HG03060 (cell line): ENCODE measurements around the gene HOXB4.
A peak's percentile ranks its signal among the peaks of the same experiment; 100 is the strongest.

Experiments used
- ATAC-seq: cut with Tn5 transposase; IDR thresholded peaks from one replicate; pipeline ENCODE4 v1.9.1; 2021; ENCODE audit warnings: low read depth, moderate number of reproducible peaks; ENCODE audit not compliant: unreplicated experiment

HOXB4 gene

DNA sequence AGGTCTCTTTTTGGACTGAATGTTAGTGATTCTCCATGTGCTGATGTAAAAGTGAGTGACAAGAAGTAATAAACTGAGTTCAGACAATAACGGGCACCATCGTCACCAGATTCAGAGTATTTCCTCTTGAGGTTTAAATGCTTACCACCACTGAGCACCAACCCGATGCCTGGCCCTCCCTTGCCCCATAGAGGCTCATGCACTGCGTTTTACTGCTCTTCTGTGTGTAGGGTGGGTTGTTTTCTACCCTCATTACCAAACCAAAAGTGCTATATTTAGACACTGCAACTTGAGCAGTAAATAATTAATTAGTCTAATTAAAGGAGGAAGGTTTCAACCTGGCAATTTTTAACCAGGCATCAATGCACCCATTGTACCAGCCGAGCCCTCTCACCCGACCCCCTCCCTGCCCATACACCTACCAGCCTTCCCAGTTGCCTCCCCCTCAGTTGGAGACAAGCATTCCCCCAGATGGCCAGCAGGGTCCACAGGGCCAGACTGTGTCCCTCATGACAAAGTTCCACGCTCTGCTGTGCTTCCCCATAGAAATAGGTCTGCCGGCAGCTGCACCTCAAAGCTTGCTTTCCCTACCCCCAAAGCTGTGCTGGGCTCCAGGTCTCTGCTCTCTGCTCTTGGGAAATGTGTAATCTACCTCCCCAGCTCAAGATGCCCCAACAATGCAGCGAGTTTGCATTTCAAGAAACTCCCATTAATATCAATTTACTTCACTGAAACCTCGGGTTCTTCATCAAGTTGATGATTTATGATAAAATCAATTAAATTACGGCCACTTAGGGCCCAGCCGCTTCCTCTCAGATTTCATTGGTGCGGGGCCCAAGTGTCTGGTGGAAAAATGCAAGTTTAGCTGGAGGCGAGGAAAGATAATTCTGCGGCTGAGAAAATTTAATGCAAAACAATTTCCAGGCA, 16.0 kb downstream of the HOXB4 start:
- peak; percentile 60 for ATAC-seq

DNA sequence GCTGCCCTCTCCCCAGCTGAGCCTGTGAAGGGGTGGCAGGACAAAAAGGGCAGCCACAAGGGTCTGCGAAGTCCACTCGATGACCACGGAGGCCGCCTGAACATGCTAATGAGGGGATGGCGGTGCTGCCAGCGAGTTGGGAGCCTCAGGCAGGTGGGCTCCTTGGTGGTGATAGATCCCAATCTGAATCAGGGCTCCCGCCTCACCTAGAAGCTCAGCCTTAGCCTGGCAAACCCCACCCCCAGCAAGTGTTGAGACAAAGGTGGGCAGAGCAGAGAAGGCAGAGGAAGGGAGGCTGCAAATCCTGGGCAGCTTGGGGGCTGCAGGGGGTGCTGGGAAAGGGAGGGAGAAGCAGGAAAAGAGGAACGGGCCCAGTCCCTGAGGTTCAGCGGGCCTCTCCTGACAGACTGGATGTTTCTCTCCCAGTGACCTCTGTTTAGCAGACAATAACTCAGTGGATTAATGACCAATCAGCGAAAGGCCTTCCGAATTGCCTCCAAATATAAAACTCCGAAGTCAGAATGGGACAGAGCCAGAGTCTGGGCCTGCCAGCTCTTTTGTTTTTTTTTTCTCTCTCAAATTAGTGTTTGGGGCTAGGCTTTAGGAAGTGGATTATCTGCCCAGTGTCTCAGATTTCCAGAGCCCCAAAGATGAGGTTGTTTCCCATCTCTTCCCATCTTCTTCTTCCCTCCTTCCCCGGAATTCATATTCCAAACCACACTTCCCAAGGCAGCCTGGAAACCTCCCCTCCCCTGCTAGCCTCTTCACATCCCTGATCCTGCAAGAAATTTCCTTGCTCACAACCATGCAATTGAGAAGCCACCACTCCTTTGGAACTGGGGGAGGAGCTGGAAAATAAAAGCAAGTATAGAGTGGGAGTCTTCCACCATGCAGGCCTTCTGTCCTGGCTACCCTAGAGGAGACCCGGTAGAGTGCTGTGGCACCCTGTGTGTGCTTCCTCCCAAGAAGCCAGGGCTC, 18.0 kb downstream of the HOXB4 start:
- ATAC-seq = no peak

DNA sequence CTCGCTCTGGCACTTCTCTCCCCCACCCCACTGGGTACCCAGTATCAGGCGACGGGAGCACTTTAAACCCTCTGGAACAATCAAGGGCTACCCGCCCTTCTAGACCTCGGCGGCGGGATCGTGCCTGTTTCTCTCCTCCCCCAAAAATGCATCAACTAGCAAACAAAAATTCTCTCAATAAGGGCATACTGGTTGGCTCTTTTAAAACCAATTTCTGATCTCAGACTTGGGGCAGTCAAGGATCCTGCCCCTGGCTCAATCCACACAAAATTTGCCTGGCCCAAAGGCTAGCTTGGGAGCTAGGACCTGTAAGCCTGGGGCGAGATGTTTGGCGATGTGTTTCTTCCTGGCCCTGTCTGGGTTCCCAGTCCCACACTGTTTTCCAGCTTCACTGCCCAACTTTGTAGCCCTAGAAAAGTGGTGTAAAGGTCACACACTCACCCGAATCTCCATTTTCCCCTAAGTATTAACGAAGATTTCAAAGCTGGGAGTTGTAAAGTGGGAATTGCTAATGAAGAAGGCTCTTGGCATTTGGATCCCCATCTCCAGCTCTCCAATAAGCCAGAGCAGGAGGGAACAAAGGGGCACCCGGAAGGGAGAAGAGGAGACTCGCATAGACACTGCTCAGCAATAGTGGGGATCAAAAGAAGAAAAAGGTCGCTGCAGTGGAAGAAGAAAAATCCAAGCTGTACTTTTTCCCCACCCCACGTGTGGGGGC, 18.9 kb downstream of the HOXB4 start:
- no peak for ATAC-seq

DNA sequence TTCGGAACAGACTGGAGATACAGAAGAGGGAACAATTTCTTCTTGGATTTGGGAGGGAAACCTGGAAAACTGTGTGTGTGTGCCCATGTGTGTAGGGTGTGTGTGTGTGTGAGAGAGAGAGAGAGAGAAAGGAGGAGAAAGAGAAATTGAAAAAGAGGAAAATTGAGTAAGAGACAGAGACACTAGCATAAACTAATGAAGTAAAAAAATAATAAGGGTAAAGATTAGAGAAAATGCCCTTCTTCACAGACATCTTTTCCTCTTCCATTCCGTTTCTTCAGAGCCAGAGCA, 19.4 kb downstream of the HOXB4 start:
- no peak for ATAC-seq

DNA sequence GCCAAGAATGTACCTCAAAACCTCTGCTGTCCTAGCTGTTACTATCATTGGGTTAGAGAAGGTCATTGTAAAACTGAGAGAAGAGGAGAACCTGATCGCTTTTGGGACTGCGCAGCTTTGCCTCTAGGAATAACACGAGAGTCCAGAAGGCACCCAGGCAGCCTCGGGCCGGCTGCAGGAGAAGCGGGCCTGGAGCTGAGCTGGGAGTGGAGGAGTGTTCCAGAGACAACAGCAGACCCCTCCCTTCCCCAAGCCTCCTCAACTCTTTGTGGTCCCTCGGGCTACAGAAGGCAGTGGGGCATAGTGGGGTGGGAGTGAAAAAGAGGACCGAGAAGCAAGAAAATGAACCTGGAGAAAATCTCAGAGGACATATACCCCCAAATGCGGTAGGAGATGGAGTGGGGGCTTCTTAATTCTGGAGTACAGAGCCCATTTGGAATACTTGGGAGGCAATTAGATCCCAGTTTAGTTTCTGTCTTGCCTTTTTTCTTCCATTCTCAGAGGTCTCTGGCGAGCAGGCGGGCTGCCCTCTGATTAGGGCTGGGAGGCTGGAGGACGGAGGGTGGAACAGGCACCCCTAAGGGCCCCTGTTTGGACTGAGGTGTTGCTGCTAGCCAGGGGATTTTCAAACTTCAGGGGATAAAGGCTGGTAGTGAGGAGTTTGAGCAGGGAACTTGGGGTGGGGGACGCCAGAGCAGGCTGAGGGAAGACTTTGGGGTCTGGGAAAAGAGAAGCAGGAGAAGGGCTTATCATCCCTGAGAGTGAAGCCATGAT, 19.9 kb downstream of the HOXB4 start:
- no peak for ATAC-seq

DNA sequence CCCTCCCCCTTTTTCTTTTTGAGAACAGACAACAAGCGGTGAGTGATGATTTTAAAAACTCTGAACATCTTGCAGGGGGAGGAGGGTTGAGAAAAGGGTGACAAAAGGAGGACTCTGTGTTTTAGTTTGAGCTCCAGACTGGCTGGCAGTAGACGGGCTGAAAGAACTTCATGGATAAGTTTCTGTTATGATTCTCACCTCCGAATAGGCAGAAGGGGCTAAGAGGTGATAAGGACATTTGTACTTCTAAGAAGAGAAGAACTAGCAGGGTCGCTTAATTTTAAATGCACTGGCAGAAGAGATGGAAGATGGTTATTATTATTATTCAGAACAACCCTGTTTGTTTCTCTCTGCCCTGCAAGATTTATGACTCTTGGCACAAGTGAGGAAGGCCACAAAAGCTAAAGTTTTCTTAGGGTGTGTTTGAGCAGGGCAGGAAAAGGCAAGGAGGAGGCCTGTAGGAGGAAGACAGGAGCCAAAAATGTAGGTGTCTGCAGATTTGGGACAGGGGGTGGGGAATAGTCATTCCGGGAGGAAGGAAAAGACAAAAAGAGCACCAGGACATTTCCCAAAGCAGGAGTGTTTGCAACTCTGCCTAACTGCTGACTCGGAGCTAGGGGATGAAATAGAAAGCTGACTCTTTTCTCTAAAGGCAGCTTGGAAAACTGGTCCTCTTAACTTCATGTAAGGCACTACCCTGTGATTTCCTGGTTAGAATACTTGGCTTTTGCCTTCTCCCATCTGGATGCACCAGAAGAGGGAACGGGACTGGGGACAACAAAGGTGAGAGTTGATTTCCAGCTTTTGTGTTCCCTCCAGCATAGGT, 21.4 kb downstream of the HOXB4 start:
- no peak for ATAC-seq

DNA sequence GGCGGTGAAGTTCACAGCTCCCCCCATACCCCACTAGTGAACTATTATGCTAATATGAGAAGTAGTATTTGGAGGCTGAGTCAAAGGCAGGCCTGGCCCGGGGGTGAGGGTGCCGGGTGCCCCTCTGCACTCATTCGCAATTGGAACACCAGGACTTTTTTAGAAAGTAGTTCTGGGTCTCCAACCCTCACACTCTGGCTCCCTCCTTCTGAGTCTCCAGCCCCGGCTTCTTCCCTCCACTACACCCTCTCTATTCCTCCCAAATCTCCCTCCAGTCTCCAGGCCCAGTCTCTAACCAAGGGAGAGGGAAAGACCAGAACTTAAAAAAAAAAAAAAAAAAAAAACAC, 21.9 kb downstream of the HOXB4 start:
- no peak for ATAC-seq

DNA sequence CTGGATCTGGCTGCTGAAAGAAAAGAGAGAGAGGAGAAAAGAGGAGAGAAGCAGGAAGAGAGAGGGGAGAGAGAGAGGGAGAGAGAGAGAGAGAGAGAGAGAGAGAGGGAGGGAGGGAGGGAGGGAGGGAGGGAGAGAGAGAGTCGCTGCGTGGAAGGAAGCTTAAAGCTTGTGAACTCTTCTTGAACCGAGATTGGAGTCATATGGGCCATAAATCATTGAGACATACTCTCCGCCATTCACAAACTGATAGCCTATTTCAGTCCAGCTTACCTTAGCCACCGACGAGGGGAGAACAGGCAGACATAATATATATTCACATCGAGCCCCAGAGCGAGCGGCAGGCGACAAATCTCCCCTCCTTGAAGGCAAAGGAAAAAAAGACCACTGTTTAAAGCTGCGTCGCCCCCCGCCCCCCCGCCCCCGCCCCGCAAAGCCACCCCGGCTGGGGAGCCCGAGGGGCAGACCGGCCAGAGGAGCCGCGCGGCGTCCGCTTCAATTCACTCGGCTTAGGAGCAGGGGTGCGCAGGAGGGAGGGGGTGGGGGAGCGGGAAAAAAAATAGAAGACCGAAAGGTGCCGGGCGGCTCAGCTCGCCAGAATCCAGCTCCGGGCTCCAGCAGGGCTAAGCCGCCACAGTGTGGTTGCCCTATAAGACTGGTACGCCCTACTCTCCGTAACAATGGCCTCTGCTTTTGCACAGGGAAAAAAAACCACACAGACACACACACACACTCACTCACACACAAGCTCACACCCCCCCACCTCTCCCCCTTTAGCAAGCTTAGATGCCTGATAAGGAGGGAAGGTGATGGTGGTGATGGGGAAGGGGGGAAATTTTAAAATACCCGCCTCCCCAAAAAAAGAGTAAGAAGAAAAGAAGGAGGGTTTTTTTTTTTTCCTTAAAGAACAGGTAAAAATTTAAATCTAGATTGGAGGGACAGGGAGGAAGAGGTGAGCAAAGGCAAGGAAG, 22.6 kb downstream of the HOXB4 start:
- ATAC-seq = no peak

DNA sequence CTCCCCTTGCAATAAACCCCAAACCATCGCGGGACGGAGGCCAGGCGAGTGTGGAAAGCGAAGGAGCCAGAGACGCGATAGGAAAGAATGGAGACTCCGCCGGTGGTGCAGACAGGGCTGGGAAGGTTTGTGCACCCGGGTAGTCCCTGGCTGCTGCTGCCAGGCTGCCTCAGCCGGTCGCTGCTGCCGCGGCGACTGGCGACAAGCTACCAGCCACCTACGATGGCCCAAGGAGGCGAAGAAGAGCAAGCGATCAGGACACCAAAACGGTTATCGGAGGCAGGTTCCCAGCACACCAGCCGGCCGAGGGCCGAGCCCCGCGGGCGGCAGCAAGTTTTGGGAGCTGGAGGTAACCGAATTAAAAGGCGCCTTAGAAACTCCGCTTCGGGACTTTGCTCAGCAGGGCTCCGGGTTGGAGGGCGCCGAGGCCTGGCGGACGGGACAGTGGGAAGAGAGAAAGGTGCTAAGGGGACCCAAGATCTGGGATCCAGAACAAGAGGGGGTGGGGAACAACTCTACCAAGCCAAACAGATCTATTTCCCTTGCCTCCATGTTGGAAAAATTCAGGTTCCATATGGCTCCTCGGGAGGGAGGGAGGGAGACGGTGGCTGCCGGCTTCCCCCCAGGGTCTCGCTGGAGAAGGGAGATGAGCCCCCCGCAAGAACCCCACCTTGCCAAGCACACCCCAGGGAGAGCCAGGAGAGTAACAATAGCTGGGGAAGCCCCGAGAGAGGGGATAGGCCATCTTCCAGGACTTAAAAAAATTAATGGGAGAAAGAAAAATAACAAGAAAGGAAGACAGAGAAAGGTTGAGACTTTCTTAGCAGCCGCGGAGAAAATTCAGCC, 23.5 kb downstream of the HOXB4 start:
- ATAC-seq = no peak

DNA sequence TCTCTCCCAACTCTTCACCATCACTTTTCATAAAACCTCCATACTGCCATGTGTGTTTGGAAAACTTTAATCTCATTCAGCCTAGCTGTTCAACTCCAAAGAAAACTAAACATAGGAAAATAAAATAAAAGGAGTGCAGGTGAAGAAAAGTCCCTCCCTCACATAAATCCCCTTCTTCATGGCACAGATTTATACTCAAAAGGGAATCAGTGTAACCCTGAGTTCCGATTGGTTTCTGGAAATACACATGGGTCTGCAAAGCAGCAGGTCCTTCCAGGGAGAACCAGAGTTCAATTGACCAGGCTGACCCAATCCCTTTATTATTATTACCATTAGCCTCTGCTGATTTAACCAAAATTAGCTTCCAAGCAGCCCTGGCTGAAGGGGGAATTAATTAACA, 24.3 kb downstream of the HOXB4 start:
- no peak for ATAC-seq

DNA sequence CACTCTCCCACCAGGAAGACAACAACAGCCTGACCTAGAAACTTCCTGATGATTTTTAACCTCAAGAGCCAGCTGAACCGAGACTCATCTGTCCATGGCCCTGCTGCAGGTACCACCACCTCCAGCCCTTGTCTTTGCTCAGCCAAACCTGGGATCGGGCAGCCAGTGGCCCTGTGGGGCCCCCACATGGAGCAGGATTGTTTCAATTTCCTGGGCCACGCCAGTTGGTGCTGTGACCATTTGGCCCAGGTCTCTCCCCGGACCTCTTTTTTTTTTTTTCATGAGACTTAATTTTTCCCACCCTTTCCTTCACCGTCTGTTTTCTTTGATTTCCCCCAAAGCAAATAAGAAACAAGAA, 25.0 kb downstream of the HOXB4 start:
- no peak for ATAC-seq

DNA sequence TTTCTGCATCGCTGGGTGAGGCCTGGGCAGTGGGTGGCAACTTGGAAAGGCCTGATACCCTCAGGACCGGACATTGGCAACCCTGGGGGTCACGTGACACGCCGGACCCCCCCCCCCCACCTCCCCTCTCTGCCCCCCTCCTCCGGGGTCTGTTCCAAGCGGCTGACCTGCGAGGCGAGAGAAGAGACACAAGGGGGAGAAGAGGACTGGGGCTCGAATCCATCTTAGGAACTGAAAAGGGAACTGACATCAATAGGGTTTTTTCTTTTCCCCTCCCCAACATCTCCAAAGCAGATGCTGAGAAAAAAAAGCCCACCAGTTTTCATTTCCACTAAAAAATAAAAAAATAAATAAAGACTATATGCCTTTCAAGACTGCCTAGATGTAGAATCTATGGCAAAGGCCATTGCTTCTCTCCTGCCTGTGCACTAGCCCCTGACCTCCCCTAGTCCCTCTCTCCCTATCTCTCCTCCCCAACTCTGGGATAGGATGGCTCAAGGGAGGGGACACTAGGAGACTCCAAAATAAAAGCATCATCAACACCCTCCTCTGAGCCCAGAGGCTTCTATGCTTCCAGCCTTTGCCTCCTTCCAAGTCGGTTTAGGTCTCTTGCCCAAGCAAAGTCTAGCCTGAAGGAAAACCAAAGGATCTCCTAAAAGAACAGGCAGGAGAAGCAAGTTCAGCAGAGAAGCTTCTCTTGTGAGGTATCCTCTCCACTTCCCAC, 25.5 kb downstream of the HOXB4 start:
- no peak for ATAC-seq

DNA sequence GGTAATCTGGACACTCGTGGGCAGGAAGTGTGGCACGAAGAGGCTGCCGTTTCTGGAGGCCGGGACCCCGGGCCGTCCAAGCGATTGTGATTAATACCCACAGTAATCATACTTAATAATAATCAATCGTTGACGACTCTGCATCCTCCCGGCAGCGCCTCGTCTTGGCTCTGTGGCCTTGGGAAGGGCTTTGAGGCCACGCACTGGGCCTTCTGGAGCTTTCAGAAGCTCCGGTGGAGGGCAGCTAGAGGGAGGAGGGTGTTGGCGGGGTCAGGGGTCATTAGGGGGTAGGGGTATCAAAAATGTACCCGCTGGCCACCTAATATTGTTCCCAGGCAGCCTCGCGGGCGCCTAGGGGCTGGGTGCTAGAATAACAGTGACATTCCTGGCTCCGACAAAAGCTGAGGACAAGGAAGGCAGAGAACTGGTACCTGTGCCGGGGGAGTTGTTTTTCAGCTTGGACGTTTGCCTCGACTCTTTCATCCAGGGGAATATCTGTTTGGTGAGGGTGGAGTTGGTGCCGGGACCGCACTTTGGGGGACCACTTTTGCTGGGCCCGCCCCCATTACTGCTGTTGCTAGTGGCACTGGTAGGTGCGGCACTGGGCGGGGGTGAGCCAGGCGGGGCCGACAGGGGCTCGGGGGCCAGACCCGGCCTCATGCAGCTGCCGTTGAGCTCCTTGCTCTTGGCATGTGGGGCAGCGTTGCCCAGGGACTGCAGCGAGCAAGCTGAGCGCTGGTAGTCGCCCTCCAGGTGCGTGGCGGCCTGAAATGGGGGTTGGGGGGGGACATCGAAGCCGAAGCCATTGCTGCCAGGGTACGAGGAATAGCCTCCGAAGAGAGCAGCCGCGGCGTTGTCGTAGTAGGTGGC, 26.3 kb downstream of the HOXB4 start:
- no peak for ATAC-seq

DNA sequence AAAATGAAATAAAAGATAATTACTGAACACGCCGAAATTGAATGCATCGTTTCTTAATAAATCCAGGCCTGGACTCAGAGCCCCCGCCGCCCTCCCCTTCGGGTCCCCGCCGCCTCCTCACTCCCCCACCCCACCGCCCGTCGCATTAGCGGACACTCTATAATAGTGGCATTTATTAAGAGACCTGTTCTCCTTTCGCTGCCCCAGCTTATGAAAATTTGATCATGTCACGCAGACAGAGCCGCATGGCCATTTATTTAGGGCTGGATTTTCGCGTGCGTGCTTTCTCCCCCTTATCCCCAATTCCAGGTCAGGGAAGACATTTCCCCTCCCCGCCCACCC, 27.0 kb downstream of the HOXB4 start:
- ATAC-seq = no peak

DNA sequence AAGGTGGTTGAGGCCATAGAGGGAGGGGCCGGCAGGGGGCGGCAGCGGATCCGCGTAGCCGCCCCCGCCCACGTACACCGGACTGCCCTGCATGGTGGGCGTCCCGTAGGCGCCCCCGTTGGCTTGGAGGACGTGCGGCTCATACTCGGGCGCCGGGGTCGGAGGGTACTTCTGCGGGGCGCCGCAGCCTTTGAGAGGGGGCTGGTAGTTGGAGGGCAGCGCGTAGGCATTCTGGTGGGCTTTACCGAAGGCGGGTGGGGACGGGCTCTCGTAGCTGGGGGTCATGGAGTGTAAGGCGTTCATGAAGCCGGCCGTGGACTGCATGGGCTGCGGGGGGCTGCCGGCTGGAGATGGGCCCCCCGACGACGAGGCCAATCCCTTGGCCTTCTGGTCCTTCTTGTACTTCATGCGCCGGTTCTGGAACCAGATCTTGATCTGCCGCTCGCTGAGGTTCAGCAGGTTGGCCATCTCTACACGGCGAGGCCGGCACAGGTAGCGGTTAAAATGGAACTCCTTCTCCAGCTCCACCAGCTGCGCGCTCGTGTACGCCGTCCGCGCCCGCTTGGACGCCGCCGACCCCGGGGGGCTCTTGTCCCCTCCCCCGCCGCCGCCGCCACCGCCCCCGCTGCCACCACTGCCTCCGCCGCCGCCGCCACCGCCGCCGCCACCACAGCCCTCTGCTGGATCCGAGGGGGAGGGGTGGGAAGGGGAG, 27.5 kb downstream of the HOXB4 start:
- no peak for ATAC-seq
